DND-41 (cell line): ENCODE results near the gene MAP3K10.

ENCODE experiments used
- CTCF ChIP-seq: IDR thresholded peaks from 2 replicates; pipeline ENCODE4 v1.5.1; 2012; ENCODE audit warnings: borderline replicate concordance, low read length, moderate library complexity, mild to moderate bottlenecking; ENCODE audit not compliant: poor library complexity, severe bottlenecking; ENCODE audit errors: extremely low read depth
- EZH2 ChIP-seq: IDR thresholded peaks from 3 replicates; pipeline ENCODE4 v1.6.1; 2012; ENCODE audit warnings: borderline replicate concordance, low read depth, mild to moderate bottlenecking, moderate library complexity, low read length, inconsistent platforms; ENCODE audit not compliant: severe bottlenecking

GRCh38 chr19:40243181-40243580 lies 52.0 kb downstream of the MAP3K10 start:
- TF ChIP-seq CTCF (no peak), EZH2 (no peak)
